ENCODE data around the gene OR52N2. TPM values are rescaled to one million over a fixed set of nuclear protein-coding genes. Genes with fewer than 3 reads are reported as not detected.

The OR52N2 gene
- total RNA-seq, 1 experiment from 2014 or later, result not detected

- BruUV-seq (replicated peaks), result no TSS peak
- intact Hi-C loops (cut with micrococcal nuclease; ENCODE audit: unreplicated experiment), result no loop called here
Observed at GRCh38 chr11:5796541-5796940, 12.2 kb upstream of the OR52N2 start.

GRCh38 chr11:5803982-5804381, 4.7 kb upstream of the OR52N2 start:
- Mint-ChIP-seq H3K27ac (ENCODE audit: unreplicated experiment) (no peak overlapping the region), H3K4me1 (ENCODE audit: low read depth, unreplicated experiment) (peaks cover 4% of the 10 kb centered on the region), H3K9me3 (ENCODE audit: low read depth, unreplicated experiment) (peaks cover 3% of the 10 kb centered on the region), H3K27me3 (ENCODE audit: unreplicated experiment) (peaks cover 38% of the 10 kb centered on the region), H3K4me3 (ENCODE audit: low read depth, unreplicated experiment) (no peak overlapping the region), H3K36me3 (ENCODE audit: insufficient read depth, unreplicated experiment) (peaks cover 6% of the 10 kb centered on the region)
- DNase-seq, result no peak
- TF ChIP-seq CTCF (IDR thresholded peaks at IDR 0.05; ENCODE audit: unreplicated experiment), result no peak
- CTCF ChIA-PET, result no interaction called here
- BruUV-seq (replicated peaks), result no TSS peak
- intact Hi-C loops (cut with micrococcal nuclease; ENCODE audit: unreplicated experiment), result no loop called here

More at GRCh38 chr11:5796541-5796940, 12.2 kb upstream of the OR52N2 start:
- Mint-ChIP-seq H3K4me3 (ENCODE audit: low read depth, unreplicated experiment) (no peak overlapping the region), H3K4me1 (ENCODE audit: low read depth, unreplicated experiment) (no peaks in the 10 kb centered on the region), H3K36me3 (ENCODE audit: insufficient read depth, unreplicated experiment) (no peaks in the 10 kb centered on the region), H3K9me3 (ENCODE audit: low read depth, unreplicated experiment) (no peaks in the 10 kb centered on the region), H3K27ac (ENCODE audit: unreplicated experiment) (no peak overlapping the region), H3K27me3 (ENCODE audit: unreplicated experiment) (no peaks in the 10 kb centered on the region)
- TF ChIP-seq CTCF (IDR thresholded peaks at IDR 0.05; ENCODE audit: unreplicated experiment), result no peak
- no peak for DNase-seq
- CTCF ChIA-PET, result interaction anchor here (0.6 to 0.7 kb wide), 2 partner anchors 274 to 1134 kb away, joined by 3 to 6 read pairs; no protein-coding TSS in a partner anchor

- peaks cover 50% of the 10 kb centered on the region for H3K27me3 Mint-ChIP-seq (ENCODE audit: unreplicated experiment)
- TF ChIP-seq CTCF (IDR thresholded peaks at IDR 0.05; ENCODE audit: unreplicated experiment), result no peak
- intact Hi-C loops (cut with micrococcal nuclease; ENCODE audit: unreplicated experiment), result loop anchor here (5.0 kb wide), 3 partner anchors 210 to 1180 kb away; partner anchors contain the start of genes OR51M1 and TRIM6
Observed at GRCh38 chr11:5807580-5807979, 1.1 kb upstream of the OR52N2 start.

GRCh38 chr11:5809122-5809519, 397 bp downstream of the OR52N2 start:
- H3K27ac Mint-ChIP-seq (ENCODE audit: unreplicated experiment), result peak overlapping the region; percentile 38
- no TSS peak for BruUV-seq (replicated peaks)
- intact Hi-C loops (cut with micrococcal nuclease; ENCODE audit: unreplicated experiment), result loop anchor here (5.0 kb wide), 3 partner anchors 212 to 1182 kb away; partner anchors contain the start of genes OR51M1 and TRIM6
- H3K4me1 Mint-ChIP-seq (ENCODE audit: low read depth, unreplicated experiment), result peaks cover 12% of the 10 kb centered on the region
- H3K36me3 Mint-ChIP-seq (ENCODE audit: insufficient read depth, unreplicated experiment), result peaks cover 9% of the 10 kb centered on the region
- H3K9me3 Mint-ChIP-seq (ENCODE audit: low read depth, unreplicated experiment), result no peaks in the 10 kb centered on the region
- H3K4me3 Mint-ChIP-seq (ENCODE audit: low read depth, unreplicated experiment), result peak overlapping the region; percentile 81
- CTCF ChIA-PET, result interaction anchor here (0.7 to 1.8 kb wide), 6 partner anchors 9 to 554 kb away, joined by 3 to 8 read pairs (median 6); partner anchors contain the start of gene TRIM5
- DNase-seq, result no peak
- H3K27me3 Mint-ChIP-seq (ENCODE audit: unreplicated experiment), result peaks cover 43% of the 10 kb centered on the region
- TF ChIP-seq CTCF (IDR thresholded peaks at IDR 0.05; ENCODE audit: unreplicated experiment), result no peak

More at GRCh38 chr11:5807580-5807979, 1.1 kb upstream of the OR52N2 start:
- Mint-ChIP-seq H3K4me3 (ENCODE audit: low read depth, unreplicated experiment) (no peak overlapping the region), H3K27ac (ENCODE audit: unreplicated experiment) (no peak overlapping the region), H3K36me3 (ENCODE audit: insufficient read depth, unreplicated experiment) (peaks cover 9% of the 10 kb centered on the region), H3K4me1 (ENCODE audit: low read depth, unreplicated experiment) (peaks cover 12% of the 10 kb centered on the region), H3K9me3 (ENCODE audit: low read depth, unreplicated experiment) (peaks cover 3% of the 10 kb centered on the region)
- no peak for DNase-seq
- CTCF ChIA-PET, result no interaction called here
- no TSS peak for BruUV-seq (replicated peaks)

All from Calu3 (cell line).